A549 (cell line): Measurements from ENCODE around the gene L3MBTL2. TPM values are rescaled to one million over a fixed set of nuclear protein-coding genes. Genes with fewer than 3 reads are reported as not detected.

Experiments
- ATAC-seq, 2 experiments: fragments of 200-7000 bp in 1 of 2; fragments of >200 bp in 1 of 2; cut with Nextera tagmentation in 1 of 2; cut with Tn5 transposase in 1 of 2; 3 replicates each; pipeline versions ENCODE4 v1.8.0 to v1.9.1; 2018 to 2020; ENCODE audit warnings: mild to moderate bottlenecking in 1 of 2, moderate library complexity in 1 of 2
- CTCF ChIA-PET: fragments of 300-600 bp; sonication (Branson Sonifier 250); formaldehyde crosslinking; extraction: SDS; loops from one replicate; lab custom pipeline; 2021; ENCODE audit warnings: antibody characterized with exemption, inconsistent platforms; lab: Yijun Ruan, JAX
- POLR2A ChIA-PET: fragments of 350-600 bp; formaldehyde crosslinking; extraction: SDS; loops from one replicate; lab custom pipeline; 2021; ENCODE audit warnings: antibody characterized with exemption, inconsistent platforms; lab: Yijun Ruan, JAX
- DNase-seq, 2 experiments: peaks; one replicate each; pipeline versions ENCODE4 v3.0.0 to v3.0.0-alpha.2; 2011 to 2016; ENCODE audit warnings: low read depth in 1 of 2, low spot score in 1 of 2
- FAIRE-seq: peaks from 2 replicates; lab custom pipeline; 2011; peaks lifted over from hg19 to GRCh38; lab: Jason Lieb, UNC
- H3K27ac ChIP-seq, 2 experiments: fragments of >200 bp; sonication (Bioruptor Twin); formaldehyde crosslinking; 3 replicates each; pipeline ENCODE4 v1.5.1; 2016 to 2017
- H3K4me1 ChIP-seq: fragments of >200 bp; sonication (Bioruptor Twin); formaldehyde crosslinking; 3 replicates; pipeline ENCODE4 v1.6.1; 2016
- H3K4me2 ChIP-seq: fragments of >200 bp; sonication (Bioruptor Twin); formaldehyde crosslinking; 3 replicates; pipeline ENCODE4 v1.6.1; 2016
- H3K4me3 ChIP-seq: fragments of >200 bp; sonication (Bioruptor Twin); formaldehyde crosslinking; 3 replicates; pipeline ENCODE4 v1.5.1; 2016
- H3K9me3 ChIP-seq: fragments of >200 bp; sonication (Bioruptor Twin); formaldehyde crosslinking; 3 replicates; pipeline ENCODE4 v1.6.1; 2016
- ATOH8 ChIP-seq: fragments of 250-450 bp; sonication (Bioruptor Pico); IDR thresholded peaks from 2 replicates; pipeline ENCODE4 v1.5.0; 2020; ENCODE audit warnings: low read depth, mild to moderate bottlenecking, moderate library complexity
- BCL3 ChIP-seq: fragments of >200 bp; sonication (Bioruptor Twin); formaldehyde crosslinking; IDR thresholded peaks from 3 replicates; pipeline ENCODE4 v1.6.1; 2016
- CHD2 ChIP-seq: fragments of 150-350 bp; IDR thresholded peaks from 2 replicates; pipeline ENCODE4 v1.6.1; 2014; ENCODE audit warnings: low read length; ENCODE audit not compliant: partially characterized antibody
- EHF ChIP-seq: fragments of 250-450 bp; sonication (Bioruptor Pico); IDR thresholded peaks from 2 replicates; pipeline ENCODE4 v1.5.0; 2020; ENCODE audit warnings: mild to moderate bottlenecking
- FOXS1 ChIP-seq: fragments of 250-450 bp; sonication (Bioruptor Pico); IDR thresholded peaks from 2 replicates; pipeline ENCODE4 v1.5.0; 2020; ENCODE audit warnings: mild to moderate bottlenecking, moderate library complexity
- HDAC2 ChIP-seq: fragments of 200-600 bp; sonication (generic); IDR thresholded peaks from 2 replicates; pipeline ENCODE4 v1.6.1; 2016
- HEYL ChIP-seq: fragments of 250-450 bp; sonication (Bioruptor Pico); IDR thresholded peaks from 2 replicates; pipeline ENCODE4 v1.8.0; 2021; ENCODE audit warnings: mild to moderate bottlenecking, moderate library complexity
- HOXB13 ChIP-seq: fragments of 250-450 bp; sonication (Bioruptor Pico); IDR thresholded peaks from 2 replicates; pipeline ENCODE4 v1.5.0; 2020; ENCODE audit warnings: low read depth, mild to moderate bottlenecking, moderate library complexity
- HOXB5 ChIP-seq: fragments of 250-450 bp; sonication (Bioruptor Pico); IDR thresholded peaks from 2 replicates; pipeline ENCODE4 v1.5.0; 2020; ENCODE audit warnings: mild to moderate bottlenecking, moderate library complexity
- JUN ChIP-seq, 2 experiments: fragments of >200 bp; sonication (Bioruptor Twin); formaldehyde crosslinking; IDR thresholded peaks; 2 replicates in 1 of 2; 3 replicates in 1 of 2; pipeline ENCODE4 v1.6.1; 2016 to 2017
- JUNB ChIP-seq: fragments of >200 bp; sonication (Bioruptor Twin); formaldehyde crosslinking; IDR thresholded peaks from 2 replicates; pipeline ENCODE4 v1.6.1; 2016
- KDM1A ChIP-seq: fragments of 200-600 bp; sonication (generic); IDR thresholded peaks from 2 replicates; pipeline ENCODE4 v1.6.1; 2016; ENCODE audit warnings: low read depth, mild to moderate bottlenecking
- KDM5A ChIP-seq: fragments of 200-600 bp; sonication (generic); IDR thresholded peaks from 2 replicates; pipeline ENCODE4 v1.6.1; 2016; ENCODE audit warnings: antibody characterized with exemption, mild to moderate bottlenecking
- MAZ ChIP-seq: fragments of 150-350 bp; IDR thresholded peaks from 2 replicates; pipeline ENCODE4 v1.6.1; 2014; ENCODE audit warnings: antibody characterized with exemption, low read depth, low read length, borderline replicate concordance
- MYC ChIP-seq: IDR thresholded peaks from 2 replicates; pipeline ENCODE4 v1.6.1; 2012; ENCODE audit warnings: mild to moderate bottlenecking, inconsistent platforms, low read length, improper control_type of control experiment, borderline replicate concordance
- NPAS2 ChIP-seq: fragments of 250-450 bp; sonication (Bioruptor Pico); IDR thresholded peaks from 2 replicates; pipeline ENCODE4 v1.8.0; 2022; ENCODE audit warnings: mild to moderate bottlenecking, moderate library complexity, borderline replicate concordance
- NR3C1 ChIP-seq: fragments of >200 bp; sonication (Bioruptor Twin); formaldehyde crosslinking; IDR thresholded peaks from 3 replicates; pipeline ENCODE4 v1.6.1; 2017
- RAD21 ChIP-seq, 2 experiments: fragments of >200 bp in 1 of 2; sonication (Bioruptor Twin) in 1 of 2; formaldehyde crosslinking in 1 of 2; IDR thresholded peaks in 1 of 2; conservative IDR thresholded peaks in 1 of 2; 2 replicates in 1 of 2; 3 replicates in 1 of 2; pipeline ENCODE4 v1.6.1; 2012 to 2018; ENCODE audit warnings: inconsistent platforms in 1 of 2
- RCOR1 ChIP-seq: fragments of 150-350 bp; IDR thresholded peaks from 2 replicates; pipeline ENCODE4 v1.6.1; 2014; ENCODE audit warnings: antibody characterized with exemption, low read length, low read depth
- RFX5 ChIP-seq: fragments of 450-650 bp; IDR thresholded peaks from 2 replicates; pipeline ENCODE4 v1.7.1; 2014; ENCODE audit warnings: antibody characterized with exemption, mild to moderate bottlenecking, moderate library complexity
- USF2 ChIP-seq: fragments of 450-650 bp; IDR thresholded peaks from 2 replicates; pipeline ENCODE4 v1.6.1; 2014; ENCODE audit warnings: antibody characterized with exemption
- ZC3H11A ChIP-seq: fragments of 450-650 bp; IDR thresholded peaks from 2 replicates; pipeline ENCODE4 v1.6.1; 2014; ENCODE audit warnings: antibody characterized with exemption, mild to moderate bottlenecking
- ZSCAN20 ChIP-seq: fragments of 250-450 bp; sonication (Bioruptor Pico); IDR thresholded peaks from 2 replicates; pipeline ENCODE4 v1.8.0; 2022; ENCODE audit warnings: mild to moderate bottlenecking, moderate library complexity
- WGBS: methylation state at CpG from one replicate; pipeline ENCODE4 v1.1.6; 2017; ENCODE audit errors: missing lambda C conversion rate; 5-methylcytosine and 5-hydroxymethylcytosine counted together
- polyA plus RNA-seq, 4 experiments: library from polyadenylated mRNA; depleted of rRNA in 3 of 4; stranded (reverse); fragments of >200 nt; fragmentation: RNase III in 1 of 4; extraction: RNeasy Plus Mini Kit Qiagen cat#74134 plus additional on column Dnase treatment in 1 of 4; gene quantifications; 2 replicates in 3 of 4; 3 replicates in 1 of 4; pipeline ENCODE4 v1.2.3, GENCODE V29; 2011 to 2017

Gene L3MBTL2
- polyA plus RNA-seq, 2 of the 4 experiments (the other 2 are of a cell fraction): 14.5 to 17.0 TPM

DNA sequence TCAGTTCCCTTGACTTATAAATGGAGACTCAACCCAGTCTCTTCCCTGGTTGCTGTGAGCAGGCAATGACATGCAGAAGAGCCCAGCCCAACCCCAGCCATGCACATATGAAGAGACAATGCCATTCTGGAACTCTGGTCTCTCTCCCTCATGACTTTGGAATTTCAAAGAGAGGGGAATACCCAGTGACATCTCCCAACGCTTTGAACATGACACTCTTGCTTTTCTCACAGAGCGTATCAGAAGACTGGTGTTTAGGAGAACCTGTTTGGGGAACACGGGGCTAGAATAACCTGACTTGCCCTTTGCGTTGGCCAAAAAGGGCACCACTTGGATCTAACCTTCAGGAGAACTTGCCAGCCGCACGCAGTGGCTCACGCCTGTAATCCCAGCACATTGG lies 68.0 kb downstream of the L3MBTL2 start (continued):
- TF ChIP-seq ATOH8 (CRISPR knock-in tag) (no peak), MAZ (no peak), EHF (CRISPR knock-in tag) (no peak)

DNA sequence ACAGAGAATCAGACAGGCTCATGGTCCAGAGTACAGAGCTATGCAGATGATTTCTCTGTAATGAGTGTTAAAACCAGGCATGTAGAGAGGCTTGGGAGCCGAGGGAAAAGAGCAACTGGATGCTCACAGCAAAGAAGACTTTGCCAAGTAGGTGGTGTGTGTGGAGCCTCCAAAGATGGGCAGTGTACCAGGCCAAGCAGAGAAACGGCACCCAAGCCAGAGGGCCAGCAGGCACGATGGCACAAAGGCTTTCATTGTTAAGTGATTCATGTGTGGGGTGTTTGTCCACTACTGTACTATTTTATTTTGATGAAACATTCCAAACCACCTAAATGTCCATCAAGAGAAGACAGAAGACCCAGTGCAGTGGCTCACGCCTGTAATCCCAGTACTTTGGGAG lies 69.7 kb downstream of the L3MBTL2 start:
- no peaks in the 10 kb centered on the region for H3K4me1 ChIP-seq
- H3K4me2 ChIP-seq: no peak overlapping the region
- no peak for DNase-seq
- no peak overlapping the region for H3K27ac ChIP-seq
- ChIA-PET CTCF (interaction anchor here (1.1 to 1.7 kb wide), 2 partner anchors 11 to 27 kb away, joined by 4 read pairs; partner anchors contain the start of genes RANGAP1 and ZC3H7B), POLR2A (no interaction called here)
- FAIRE-seq: no peak
- WGBS: 87% methylated on average over 4 of the region's 4 CpGs
- H3K9me3 ChIP-seq: no peaks in the 10 kb centered on the region
- H3K4me3 ChIP-seq: no peak overlapping the region
- ATAC-seq: no peak
- TF ChIP-seq HOXB5 (CRISPR knock-in tag) (no peak), HOXB13 (CRISPR knock-in tag) (no peak), JUN (IDR thresholded peaks at IDR 0.05) (no peak), JUNB (no peak), HDAC2 (no peak), RFX5 (no peak), MYC (no peak), USF2 (no peak), BCL3 (no peak), KDM5A (no peak), EHF (CRISPR knock-in tag) (no peak), RAD21 (conservative IDR thresholded peaks at IDR 0.05 in 1 of 2, IDR thresholded peaks at IDR 0.05 in 1 of 2) (no peak)

- ChIA-PET CTCF (no interaction called here), POLR2A (no interaction called here)
- no peak for DNase-seq
- Histone ChIP-seq H3K9me3 (no peaks in the 10 kb centered on the region), H3K4me1 (peaks cover 12% of the 10 kb centered on the region), H3K4me2 (no peak overlapping the region), H3K4me3 (no peak overlapping the region), H3K27ac (0 out of 6 replicates have a peak overlapping the region, but pooled peaks of 1 of the 2 experiments have one; percentile 29)
- no peak for TF ChIP-seq CHD2
- TF ChIP-seq ZSCAN20 (CRISPR knock-in tag): no peak
- no peak for TF ChIP-seq KDM1A
- TF ChIP-seq NR3C1: no peak
- TF ChIP-seq ZC3H11A: no peak
- TF ChIP-seq RCOR1: no peak
- no peak for TF ChIP-seq FOXS1 (CRISPR knock-in tag)
- TF ChIP-seq NPAS2 (CRISPR knock-in tag): no peak
- no peak for TF ChIP-seq JUNB
- no peak for TF ChIP-seq HEYL
- no peak for ATAC-seq
- FAIRE-seq: no peak
- 87% methylated on average over 3 of the region's 3 CpGs for WGBS
Observed at GRCh38 chr22:41280065-41280464, 75.0 kb downstream of the L3MBTL2 start.
